H1 (cell line): Measurements from ENCODE around the gene ZMYND10. TPM values are rescaled to one million over a fixed set of nuclear protein-coding genes. Genes with fewer than 3 reads are reported as not detected.

Experiments
- CTCF ChIA-PET: fragments of 300-600 bp; sonication (Branson Sonifier 250); formaldehyde crosslinking; loops from one replicate; lab custom pipeline; 2021; ENCODE audit not compliant: partially characterized antibody; lab: Charles Lee
- POLR2A ChIA-PET: fragments of 300-600 bp; sonication (Branson Sonifier 250); formaldehyde crosslinking; loops from one replicate; lab custom pipeline; 2021; ENCODE audit warnings: inconsistent platforms; ENCODE audit not compliant: partially characterized antibody; lab: Charles Lee
- DNase-seq, 2 experiments: peaks; one replicate each; pipeline versions ENCODE4 v3.0.0 to v3.0.0-alpha.2; 2010 to 2022; ENCODE audit warnings: low spot score in 2 of 2, low read depth in 1 of 2, mixed read lengths in 1 of 2
- FAIRE-seq: peaks from 2 replicates; lab custom pipeline; 2011; peaks lifted over from hg19 to GRCh38; lab: Jason Lieb, UNC
- H2AFZ ChIP-seq: 2 replicates; pipeline ENCODE4 v1.8.1; 2012; ENCODE audit warnings: low read length, inconsistent platforms
- H2AK5ac ChIP-seq: 2 replicates; pipeline ENCODE4 v1.6.1; 2013; ENCODE audit warnings: low read depth, low read length
- H2BK120ac ChIP-seq: replicated peaks from 2 replicates; pipeline ENCODE3; 2013; ENCODE audit warnings: low read depth, low read length, inconsistent platforms
- H2BK12ac ChIP-seq: 2 replicates; pipeline ENCODE4 v1.6.1; 2013; ENCODE audit warnings: low read depth, low read length
- H2BK15ac ChIP-seq: 2 replicates; pipeline ENCODE4 v1.6.1; 2013; ENCODE audit warnings: low read length
- H2BK20ac ChIP-seq: 2 replicates; pipeline ENCODE4 v1.6.1; 2013; ENCODE audit warnings: low read length
- H2BK5ac ChIP-seq: 2 replicates; pipeline ENCODE4 v1.6.1; 2013; ENCODE audit warnings: low read depth, low read length
- H3K14ac ChIP-seq: 2 replicates; pipeline ENCODE4 v1.6.1; 2013; ENCODE audit warnings: inconsistent platforms; ENCODE audit not compliant: insufficient read length
- H3K18ac ChIP-seq: 2 replicates; pipeline ENCODE4 v1.6.1; 2013; ENCODE audit warnings: low read length; ENCODE audit errors: extremely low read depth
- H3K23ac ChIP-seq: 2 replicates; pipeline ENCODE4 v1.6.1; 2013; ENCODE audit warnings: inconsistent platforms; ENCODE audit not compliant: insufficient read length
- H3K23me2 ChIP-seq: 2 replicates; pipeline ENCODE4 v1.6.1; 2013; ENCODE audit warnings: low read depth, low read length
- H3K27ac ChIP-seq: 2 replicates; pipeline ENCODE4 v1.6.1; 2011; ENCODE audit warnings: low read depth, low read length, inconsistent platforms
- H3K27me3 ChIP-seq, 4 experiments: replicated peaks in 1 of 4; 1 replicate in 1 of 4; 2 replicates in 3 of 4; pipeline versions ENCODE4 v1.6.1 to v1.8.1; 2011 to 2013; ENCODE audit warnings: low read length in 3 of 4, mild to moderate bottlenecking in 3 of 4, inconsistent platforms in 2 of 4, mixed read lengths in 2 of 4, moderate library complexity in 1 of 4; ENCODE audit not compliant: control insufficient read depth in 3 of 4, insufficient read depth in 3 of 4; ENCODE audit errors: extremely low read depth in 1 of 4
- H3K36me3 ChIP-seq, 4 experiments: 2 replicates each; pipeline versions ENCODE4 v1.6.1 to v1.8.1; 2011 to 2013; ENCODE audit warnings: mild to moderate bottlenecking in 4 of 4, low read length in 3 of 4, moderate library complexity in 2 of 4, control low read depth in 1 of 4, inconsistent platforms in 1 of 4; ENCODE audit not compliant: insufficient read depth in 4 of 4, control insufficient read depth in 2 of 4
- H3K4ac ChIP-seq: replicated peaks from 2 replicates; pipeline ENCODE3; 2013; ENCODE audit warnings: low read length, low read depth, mixed read lengths, inconsistent platforms; ENCODE audit not compliant: insufficient read length
- H3K4me1 ChIP-seq, 4 experiments: replicated peaks in 1 of 4; 1 replicate in 1 of 4; 2 replicates in 3 of 4; pipeline versions ENCODE4 v1.6.1 to v1.8.1; 2011 to 2013; ENCODE audit warnings: low read length in 3 of 4, inconsistent platforms in 2 of 4, mixed read lengths in 1 of 4; ENCODE audit not compliant: insufficient read depth in 4 of 4, control insufficient read depth in 3 of 4
- H3K4me2 ChIP-seq, 2 experiments: 2 replicates each; pipeline versions ENCODE4 v1.6.1 to v1.8.1; 2011 to 2013; ENCODE audit warnings: low read depth in 2 of 2, low read length in 2 of 2, control low read depth in 1 of 2, inconsistent platforms in 1 of 2, mild to moderate bottlenecking in 1 of 2; ENCODE audit not compliant: insufficient read depth in 1 of 2
- H3K4me3 ChIP-seq, 4 experiments: fragments of 200-600, 300-600 bp in 1 of 4; sonication (generic), shearing (Covaris generic), sonication (Bioruptor Twin) in 1 of 4; 2 replicates each; pipeline versions ENCODE4 v1.5.1 to v1.8.1; 2011 to 2016; ENCODE audit warnings: low read length in 4 of 4, low read depth in 3 of 4, control low read depth in 2 of 4, inconsistent platforms in 2 of 4, mild to moderate bottlenecking in 2 of 4, mixed read lengths in 1 of 4, moderate library complexity in 1 of 4; ENCODE audit not compliant: insufficient read depth in 2 of 4; ENCODE audit errors: extremely low read depth in 1 of 4
- H3K56ac ChIP-seq: replicated peaks from 2 replicates; pipeline ENCODE3; 2013; ENCODE audit warnings: low read depth, mild to moderate bottlenecking, mixed read lengths, low read length, inconsistent platforms; ENCODE audit not compliant: insufficient read length
- H3K79me1 ChIP-seq: 2 replicates; pipeline ENCODE4 v1.6.1; 2013; ENCODE audit warnings: low read depth, low read length, control low read depth
- H3K79me2 ChIP-seq, 2 experiments: 2 replicates each; pipeline versions ENCODE4 v1.6.1 to v1.8.1; 2012 to 2013; ENCODE audit warnings: low read length in 2 of 2, mild to moderate bottlenecking in 2 of 2, inconsistent platforms in 1 of 2; ENCODE audit not compliant: insufficient read depth in 2 of 2, control insufficient read depth in 1 of 2
- H3K9ac ChIP-seq, 4 experiments: replicated peaks in 1 of 4; 1 replicate in 1 of 4; 2 replicates in 3 of 4; pipeline versions ENCODE4 v1.6.1 to v1.8.1; 2011 to 2013; ENCODE audit warnings: low read depth in 3 of 4, low read length in 3 of 4, control low read depth in 2 of 4, mild to moderate bottlenecking in 2 of 4, moderate library complexity in 2 of 4, inconsistent platforms in 1 of 4; ENCODE audit errors: extremely low read depth in 1 of 4
- H3K9me3 ChIP-seq, 2 experiments: 2 replicates each; pipeline versions ENCODE4 v1.6.1 to v1.8.1; 2012 to 2013; ENCODE audit warnings: mild to moderate bottlenecking in 2 of 2, moderate library complexity in 2 of 2, control low read depth in 1 of 2, inconsistent platforms in 1 of 2, low read depth in 1 of 2, low read length in 1 of 2, mixed read lengths in 1 of 2; ENCODE audit not compliant: insufficient read depth in 2 of 2
- H4K20me1 ChIP-seq, 2 experiments: replicated peaks in 1 of 2; 2 replicates each; pipeline versions ENCODE3 to v1.8.1; 2011 to 2013; ENCODE audit warnings: inconsistent platforms in 2 of 2, low read length in 2 of 2, mild to moderate bottlenecking in 1 of 2; ENCODE audit not compliant: insufficient read depth in 2 of 2, control insufficient read depth in 1 of 2
- H4K5ac ChIP-seq: 2 replicates; pipeline ENCODE4 v1.6.1; 2013; ENCODE audit warnings: low read length, low read depth, mixed read lengths, inconsistent platforms; ENCODE audit not compliant: insufficient read length
- H4K8ac ChIP-seq: 2 replicates; pipeline ENCODE4 v1.8.0; 2013; ENCODE audit warnings: mild to moderate bottlenecking, moderate library complexity, low read length, inconsistent platforms; ENCODE audit not compliant: insufficient read depth; ENCODE audit errors: extremely low read depth
- H4K91ac ChIP-seq: replicated peaks from 2 replicates; pipeline ENCODE3; 2013; ENCODE audit warnings: low read length, mixed read lengths, inconsistent platforms; ENCODE audit not compliant: insufficient read length
- BACH1 ChIP-seq: IDR thresholded peaks from 2 replicates; pipeline ENCODE4 v1.6.1; 2012; ENCODE audit warnings: low read length, improper control_type of control experiment
- CBX5 ChIP-seq: fragments of 300-800, 300-1000 bp; sonication (generic); IDR thresholded peaks from 2 replicates; pipeline ENCODE4 v1.7.1; 2016; ENCODE audit warnings: antibody characterized with exemption, low read length, low read depth
- CREB1 ChIP-seq: IDR thresholded peaks from 2 replicates; pipeline ENCODE4 v1.6.1; 2012; ENCODE audit warnings: inconsistent platforms
- KDM1A ChIP-seq: fragments of 200-600, 300-600 bp; sonication (generic); IDR thresholded peaks from 2 replicates; pipeline ENCODE4 v1.7.1; 2016; ENCODE audit warnings: mild to moderate bottlenecking, low read length, borderline replicate concordance
- TAF7 ChIP-seq: optimal IDR thresholded peaks from 2 replicates; pipeline ENCODE3; 2011; ENCODE audit warnings: low read depth, mild to moderate bottlenecking, inconsistent platforms, low read length, moderate library complexity, borderline replicate concordance
- WGBS, 2 experiments: shearing (Covaris generic) in 1 of 2; methylation state at CpG; one replicate each; pipeline versions ENCODE4 v1.1.6 to v1.1.7; 2013 to 2015; ENCODE audit warnings: low lambda C conversion rate in 2 of 2, mixed read lengths in 2 of 2, inconsistent platforms in 1 of 2, low coverage in 1 of 2, missing lambda C conversion rate in 1 of 2; ENCODE audit not compliant: insufficient replicate concordance in 2 of 2, insufficient coverage in 1 of 2, insufficient read length in 1 of 2; ENCODE audit errors: extremely low coverage in 1 of 2, missing lambda C conversion rate in 1 of 2; 5-methylcytosine and 5-hydroxymethylcytosine counted together
- polyA plus RNA-seq, 7 experiments: library from polyadenylated mRNA; depleted of rRNA in 3 of 7; stranded (reverse) in 5 of 7; unstranded in 2 of 7; fragments of >200 nt in 5 of 7; fragments of 200-250 nt in 2 of 7; gene quantifications; 1 replicate in 5 of 7; 2 replicates in 1 of 7; 4 replicates in 1 of 7; pipeline versions ENCODE4 v1.2.1 to v1.2.3, GENCODE V29; 2011 to 2013; ENCODE audit warnings: missing spikeins in 2 of 7, mixed read lengths in 2 of 7
- total RNA-seq: library from RNA; stranded (reverse); fragmentation: NEBNext Ultra II Directional; extraction: Animal tissue kit (Norgen Biotek cat#: 25700); gene quantifications from 2 replicates; pipeline ENCODE4 v1.2.1, GENCODE V29; 2021

ZMYND10 gene
- total and polyA plus RNA-seq, 2 of the 8 experiments (the other 6 are each of a cell fraction or from before 2014, with no cell fraction given): 0.56 to 0.79 TPM

DNA sequence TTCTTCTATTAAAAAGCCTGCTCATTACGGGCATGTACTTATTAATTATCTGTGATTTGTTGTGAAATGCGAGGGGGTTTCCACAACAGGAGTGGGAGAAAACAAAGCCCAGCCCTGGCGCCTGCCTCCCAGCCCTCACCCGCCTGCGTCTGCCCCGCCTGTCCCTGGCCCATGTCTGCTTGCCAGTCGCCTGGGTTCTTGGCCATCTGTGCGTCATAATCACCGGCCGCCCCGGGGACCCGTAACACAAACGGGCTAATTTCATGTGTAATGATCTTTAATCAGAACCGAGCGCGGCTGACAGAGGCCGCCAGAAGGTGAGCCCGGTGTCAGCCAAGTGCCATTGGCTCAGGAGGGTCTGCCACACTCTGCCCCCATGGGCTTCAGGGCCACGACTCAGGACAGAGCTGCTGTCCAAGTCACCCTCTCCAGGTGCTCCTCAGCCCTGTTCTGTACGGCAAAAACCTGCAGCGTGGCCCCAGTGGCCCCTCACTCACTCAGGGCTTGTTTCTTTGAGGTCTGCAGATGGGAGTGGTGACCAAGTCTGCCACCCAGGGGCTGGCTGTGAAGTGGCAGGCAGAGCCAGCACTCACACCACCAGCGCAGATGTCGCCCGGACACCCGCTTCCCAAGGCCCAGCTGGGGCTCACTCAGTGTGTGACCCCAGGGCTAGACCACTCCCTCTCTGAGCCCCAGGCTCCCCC lies 42.6 kb upstream of the ZMYND10 start:
- H2BK12ac ChIP-seq: no peak overlapping the region
- H3K4me3 ChIP-seq: no peak overlapping the region
- peak overlapping the region; percentile 6; the same call in 1 of the 2 replicates for H4K8ac ChIP-seq
- peak in 1 of 2 experiments; percentile 67 for DNase-seq
- H3K27ac ChIP-seq: no peak overlapping the region
- H3K4me1 ChIP-seq: peaks cover 0 to 2% (median under 1%) of the 10 kb centered on the region in 4 experiments; a peak in 3 of 7 replicates
- H3K18ac ChIP-seq: no peak overlapping the region
- peaks cover 0 to 3% (median 0%) of the 10 kb centered on the region in 4 experiments; a peak in 1 of 7 replicates for H3K27me3 ChIP-seq
- H2AFZ ChIP-seq: no peak overlapping the region
- H3K9ac ChIP-seq: no peak overlapping the region
- 90% methylated on average over 25 of the region's 25 CpGs; no CpG with 5 or more reads in 1 of the 2 experiments for WGBS, 2 experiments
- ChIA-PET CTCF (interaction anchor here (0.7 to 9.3 kb wide), 15 partner anchors 9 to 183 kb away, joined by 3 to 136 read pairs (median 3); partner anchors contain the start of genes CYB561D2, NPRL2 and ZMYND10), POLR2A (no interaction called here)
- H3K4me2 ChIP-seq: no peak overlapping the region
- no peak overlapping the region for H2BK20ac ChIP-seq
- H3K23ac ChIP-seq: no peak overlapping the region
- H3K56ac ChIP-seq: no peak overlapping the region
- no peaks in the 10 kb centered on the region for H3K79me1 ChIP-seq
- H3K14ac ChIP-seq: no peak overlapping the region
- H3K36me3 ChIP-seq: no peaks in the 10 kb centered on the region
- H3K9me3 ChIP-seq: no peaks in the 10 kb centered on the region
- no peaks in the 10 kb centered on the region for H3K23me2 ChIP-seq
- no peak overlapping the region for H4K91ac ChIP-seq
- no peak overlapping the region for H2BK120ac ChIP-seq
- no peak overlapping the region for H2AK5ac ChIP-seq
- H3K79me2 ChIP-seq: no peaks in the 10 kb centered on the region
- FAIRE-seq: no peak
- no peak overlapping the region for H4K5ac ChIP-seq
- H4K20me1 ChIP-seq: peaks cover 0 to 3% of the 10 kb centered on the region in 2 experiments
- H2BK5ac ChIP-seq: no peak overlapping the region
- no peak overlapping the region for H3K4ac ChIP-seq
- H2BK15ac ChIP-seq: no peak overlapping the region
- TF ChIP-seq CREB1 (no peak), CBX5 (no peak), TAF7 (no peak), KDM1A (no peak), BACH1 (no peak)
